SK-N-SH (cell line): ENCODE results near the gene NOL4L. TPM values are rescaled to one million over a fixed set of nuclear protein-coding genes. Genes with fewer than 3 reads are reported as not detected.
A peak's percentile ranks its signal among the peaks of the same experiment; 100 is the strongest.

Experiments used
- CTCF ChIA-PET: fragments of 300-600, 350-600 bp; formaldehyde crosslinking; extraction: SDS; loops from one replicate; lab custom pipeline; 2021; lab: Yijun Ruan, JAX
- POLR2A ChIA-PET: fragments of 350-600 bp; sonication (Branson Sonifier 250); formaldehyde crosslinking; extraction: SDS; loops from one replicate; lab custom pipeline; 2020; ENCODE audit warnings: antibody characterized with exemption, inconsistent platforms; lab: Yijun Ruan, JAX
- DNase-seq: peaks from one replicate; pipeline ENCODE4 v3.0.0; 2012
- H2AFZ ChIP-seq: fragments of 200-600 bp; sonication (generic); 2 replicates; pipeline ENCODE4 v1.8.1; 2016; ENCODE audit warnings: antibody characterized with exemption, mild to moderate bottlenecking, low read depth
- H3F3A ChIP-seq: fragments of 200-600 bp; sonication (generic); replicated peaks from 2 replicates; pipeline ENCODE3; 2016; ENCODE audit warnings: antibody characterized with exemption, mild to moderate bottlenecking; ENCODE audit not compliant: insufficient read depth
- H3K27ac ChIP-seq, 2 experiments: fragments of 200-500 bp in 1 of 2; fragments of 200-600 bp in 1 of 2; sonication (Bioruptor generic) in 1 of 2; sonication (generic), shearing (Covaris generic) in 1 of 2; 2 replicates each; pipeline versions ENCODE4 v1.5.1 to v1.6.1; 2014 to 2016; ENCODE audit warnings: low read depth in 2 of 2, inconsistent platforms in 1 of 2, low read length in 1 of 2, mild to moderate bottlenecking in 1 of 2, mixed read lengths in 1 of 2
- H3K27me3 ChIP-seq: fragments of 200-600 bp; sonication (generic), shearing (Covaris generic); 2 replicates; pipeline ENCODE4 v1.6.1; 2016; ENCODE audit warnings: mixed run types; ENCODE audit not compliant: insufficient read depth
- H3K36me3 ChIP-seq, 2 experiments: fragments of 200-500 bp in 1 of 2; fragments of 200-600 bp in 1 of 2; sonication (Bioruptor generic) in 1 of 2; sonication (generic) in 1 of 2; replicated peaks in 1 of 2; 2 replicates each; pipeline versions ENCODE3 to v1.5.1; 2014 to 2016; ENCODE audit warnings: low read length in 1 of 2, mild to moderate bottlenecking in 1 of 2; ENCODE audit not compliant: insufficient read depth in 2 of 2, control insufficient read depth in 1 of 2
- H3K4me1 ChIP-seq, 2 experiments: fragments of 200-500 bp in 1 of 2; fragments of 200-600 bp in 1 of 2; sonication (Bioruptor generic) in 1 of 2; sonication (generic), shearing (Covaris generic) in 1 of 2; 2 replicates each; pipeline versions ENCODE4 v1.5.1 to v1.6.1; 2014 to 2016; ENCODE audit warnings: low read depth in 1 of 2, low read length in 1 of 2, mixed run types in 1 of 2; ENCODE audit not compliant: insufficient read depth in 2 of 2, control insufficient read depth in 1 of 2
- H3K4me2 ChIP-seq: fragments of 200-600 bp; sonication (generic), shearing (Covaris generic); 2 replicates; pipeline ENCODE4 v1.6.1; 2017; ENCODE audit warnings: mixed run types
- H3K4me3 ChIP-seq, 2 experiments: fragments of 200-500 bp in 1 of 2; fragments of 200-600 bp in 1 of 2; sonication (Bioruptor generic) in 1 of 2; sonication (generic), shearing (Covaris generic) in 1 of 2; 2 replicates each; pipeline versions ENCODE4 v1.5.1 to v1.8.1; 2014 to 2016; ENCODE audit warnings: low read depth in 2 of 2, inconsistent platforms in 1 of 2, low read length in 1 of 2, mild to moderate bottlenecking in 1 of 2, mixed read lengths in 1 of 2, moderate library complexity in 1 of 2
- H3K79me2 ChIP-seq: fragments of 200-600 bp; sonication (generic); 2 replicates; pipeline ENCODE4 v1.8.1; 2017; ENCODE audit warnings: mild to moderate bottlenecking; ENCODE audit not compliant: insufficient read depth
- H3K9ac ChIP-seq: fragments of 200-600 bp; sonication (generic); 2 replicates; pipeline ENCODE4 v1.6.1; 2017; ENCODE audit warnings: mixed run types
- H3K9me2 ChIP-seq: fragments of 200-600 bp; sonication (generic); 2 replicates; pipeline ENCODE4 v1.6.1; 2017; ENCODE audit warnings: mixed run types
- H3K9me3 ChIP-seq: fragments of 200-600 bp; sonication (generic); 2 replicates; pipeline ENCODE4 v1.6.1; 2017; ENCODE audit warnings: mixed run types, mild to moderate bottlenecking, moderate library complexity
- H4K20me1 ChIP-seq: fragments of 200-600 bp; sonication (generic); 2 replicates; pipeline ENCODE4 v1.6.1; 2017; ENCODE audit warnings: mild to moderate bottlenecking, mixed run types; ENCODE audit not compliant: insufficient read depth
- CHD2 ChIP-seq: fragments of 150-350 bp; IDR thresholded peaks from 2 replicates; pipeline ENCODE4 v1.6.1; 2018; ENCODE audit warnings: low read length; ENCODE audit not compliant: partially characterized antibody
- ELF1 ChIP-seq: IDR thresholded peaks from 2 replicates; pipeline ENCODE4 v1.4.0; 2012
- EP300 ChIP-seq, 2 experiments: IDR thresholded peaks; 2 replicates each; pipeline versions ENCODE4 v1.4.0 to v1.6.1; 2012; ENCODE audit warnings: borderline replicate concordance in 1 of 2, low read depth in 1 of 2, low read length in 1 of 2
- EZH2phosphoT487 ChIP-seq: fragments of 200-600 bp; sonication (generic); IDR thresholded peaks from 2 replicates; pipeline ENCODE4 v1.6.1; 2017; ENCODE audit warnings: low read depth, mixed run types, mild to moderate bottlenecking, antibody characterized with exemption, moderate library complexity, borderline replicate concordance
- FOXJ3 ChIP-seq: sonication (generic); formaldehyde crosslinking; IDR thresholded peaks from 2 replicates; pipeline ENCODE4 v1.5.1; 2020; ENCODE audit warnings: mild to moderate bottlenecking, missing genetic modification reagents
- GATA2 ChIP-seq: sonication (generic); formaldehyde crosslinking; IDR thresholded peaks from 2 replicates; pipeline ENCODE4 v1.5.0; 2020; ENCODE audit warnings: mild to moderate bottlenecking, missing genetic modification reagents
- MAX ChIP-seq: IDR thresholded peaks from 2 replicates; pipeline ENCODE4 v1.4.0; 2012; ENCODE audit warnings: low read depth
- MXI1 ChIP-seq: IDR thresholded peaks from 2 replicates; pipeline ENCODE4 v1.6.1; 2012; ENCODE audit warnings: mild to moderate bottlenecking, low read depth, low read length, improper control_type of control experiment
- NFIC ChIP-seq: IDR thresholded peaks from 2 replicates; pipeline ENCODE4 v1.4.0; 2012; ENCODE audit warnings: borderline replicate concordance
- PBX3 ChIP-seq: IDR thresholded peaks from 2 replicates; pipeline ENCODE4; 2012
- RCOR1 ChIP-seq: fragments of 150-350 bp; IDR thresholded peaks from 2 replicates; pipeline ENCODE4 v1.6.1; 2017; ENCODE audit warnings: antibody characterized with exemption, low read length
- REST ChIP-seq: IDR thresholded peaks from 2 replicates; pipeline ENCODE4 v1.6.1; 2012; ENCODE audit warnings: mild to moderate bottlenecking, low read depth, low read length, moderate library complexity
- RFX5 ChIP-seq: IDR thresholded peaks from 2 replicates; pipeline ENCODE4 v1.6.1; 2012; ENCODE audit warnings: mild to moderate bottlenecking, improper control_type of control experiment, low read length
- SIN3A ChIP-seq: IDR thresholded peaks from 2 replicates; pipeline ENCODE4 v1.6.1; 2012; ENCODE audit warnings: low read depth, mild to moderate bottlenecking, low read length, moderate library complexity, borderline replicate concordance
- SMC3 ChIP-seq: IDR thresholded peaks from 2 replicates; pipeline ENCODE4 v1.6.1; 2012; ENCODE audit warnings: low read depth, low read length, improper control_type of control experiment
- TAF1 ChIP-seq: IDR thresholded peaks from 2 replicates; pipeline ENCODE4 v1.6.1; 2012; ENCODE audit warnings: low read depth, mild to moderate bottlenecking, low read length, moderate library complexity, borderline replicate concordance
- TCF12 ChIP-seq: IDR thresholded peaks from 2 replicates; pipeline ENCODE4 v1.4.0; 2012
- TEAD4 ChIP-seq: IDR thresholded peaks from 2 replicates; pipeline ENCODE4 v1.4.0; 2012; ENCODE audit warnings: mild to moderate bottlenecking, borderline replicate concordance; ENCODE audit not compliant: insufficient read depth
- ZBTB33 ChIP-seq: IDR thresholded peaks from 2 replicates; pipeline ENCODE4 v1.4.0; 2012; ENCODE audit warnings: low read depth, borderline replicate concordance
- WGBS: methylation state at CpG from one replicate; pipeline ENCODE4 v1.1.6; 2017; ENCODE audit warnings: low lambda C conversion rate; 5-methylcytosine and 5-hydroxymethylcytosine counted together
- polyA plus RNA-seq, 3 experiments: library from polyadenylated mRNA; depleted of rRNA; stranded (reverse); fragments of >200 nt; gene quantifications; 2 replicates each; pipeline ENCODE4 v1.2.3, GENCODE V29; 2012

NOL4L gene
- polyA plus RNA-seq, 1 of the 3 experiments (the other 2 are of a cell fraction): 14.3 TPM

GRCh38 chr20:32451682-32452461, 133.3 kb downstream of the NOL4L start:
- TF ChIP-seq TEAD4 (no peak), TAF1 (no peak), PBX3 (no peak), SMC3 (no peak), GATA2 (CRISPR knock-in tag) (no peak), RCOR1 (no peak), ZBTB33 (no peak), EZH2phosphoT487 (no peak), FOXJ3 (CRISPR knock-in tag) (no peak), CHD2 (no peak), NFIC (no peak), SIN3A (no peak), TCF12 (no peak), MAX (no peak), RFX5 (no peak), EP300 (IDR thresholded peaks at IDR 0.05; ENCODE audit: borderline replicate concordance in 1 of 2, low read depth in 1 of 2, low read length in 1 of 2) (no peak), REST (no peak), MXI1 (no peak), ELF1 (no peak)
- TF ChIP-seq, all 33 proteins: peak for 0
- Histone ChIP-seq H3K9me2 (no peaks in the 10 kb centered on the region), H3K4me1 (peaks cover 0 to 100% of the 10 kb centered on the region in 2 experiments; a peak in 2 of 4 replicates), H3K36me3 (peaks cover 7 to 70% of the 10 kb centered on the region in 2 experiments), H2AFZ (no peak overlapping the region), H3K9ac (no peak overlapping the region), H3K4me3 (no peak overlapping the region), H3K79me2 (peaks cover 25% of the 10 kb centered on the region; the same call in 1 of the 2 replicates), H3K9me3 (no peaks in the 10 kb centered on the region), H3K27me3 (no peaks in the 10 kb centered on the region), H3K4me2 (no peak overlapping the region), H3F3A (no peaks in the 10 kb centered on the region), H4K20me1 (peaks cover 24% of the 10 kb centered on the region), H3K27ac (peak overlapping the region in 1 of 2 experiments; percentile 98; a peak in 2 of 4 replicates)
- ChIA-PET POLR2A (interaction anchor here (0.6 kb wide), 1 partner anchor 327 kb away, joined by 4 read pairs; no protein-coding TSS in a partner anchor), CTCF (interaction anchor here (0.7 to 1.9 kb wide), 6 partner anchors 10 to 331 kb away, joined by 3 to 8 read pairs (median 4); no protein-coding TSS in a partner anchor)
- 87% methylated on average over 26 of the region's 27 CpGs for WGBS
- no peak for DNase-seq
